Measurements from ENCODE around the gene IRX6. TPM values are rescaled to one million over a fixed set of nuclear protein-coding genes. Genes with fewer than 3 reads are reported as not detected.
A peak's percentile ranks its signal among the peaks of the same experiment; 100 is the strongest.

IRX6 gene
- not detected for total RNA-seq

- no peak within 1 kb of the TSS for H3K27ac ChIP-seq
- peaks cover 0 to 16% of the 10 kb centered on the region in 2 donors for H3K4me1 ChIP-seq (ENCODE audit: control insufficient read depth in 1 of 2, low read depth in 2 of 2)
- H3K9me3 ChIP-seq, result no peaks in the 10 kb centered on the region
- ATAC-seq (ENCODE audit: insufficient number of reproducible peaks, low FRiP score, low read depth) (no peak), DNase-seq (ENCODE audit: low spot score) (no peak)
- no peaks in the 10 kb centered on the region for H3K36me3 ChIP-seq
- no peak for TF ChIP-seq CTCF (IDR thresholded peaks at IDR 0.05)
- H3K4me3 ChIP-seq, result peak within 1 kb of the TSS; percentile 25
- H3K27me3 ChIP-seq (replicated peaks; ENCODE audit: insufficient read depth), result no peaks in the 10 kb centered on the region
Observed at GRCh38 chr16:55323637-55324271, at the start of gene IRX6. IRX6 (plus strand) TSS chr16:55324203; CDS start chr16:55325092, 889 bp downstream.

GRCh38 chr16:55274391-55274790, 49.6 kb upstream of the IRX6 start:
- Histone ChIP-seq H3K4me1 (ENCODE audit: control insufficient read depth in 1 of 2, low read depth in 2 of 2) (no peaks in the 10 kb centered on the region), H3K9me3 (no peaks in the 10 kb centered on the region), H3K36me3 (no peaks in the 10 kb centered on the region), H3K27ac (no peak overlapping the region), H3K27me3 (replicated peaks; ENCODE audit: insufficient read depth) (no peaks in the 10 kb centered on the region), H3K4me3 (no peak overlapping the region)
- no peak for TF ChIP-seq CTCF (IDR thresholded peaks at IDR 0.05)
- no peak for ATAC-seq (ENCODE audit: insufficient number of reproducible peaks, low FRiP score, low read depth)
- no peak for DNase-seq (ENCODE audit: low spot score)

GRCh38 chr16:55275167-55275566, 48.8 kb upstream of the IRX6 start:
- no peaks in the 10 kb centered on the region for H3K27me3 ChIP-seq (replicated peaks; ENCODE audit: insufficient read depth)
- H3K27ac ChIP-seq, result no peak overlapping the region
- no peaks in the 10 kb centered on the region for H3K4me1 ChIP-seq (ENCODE audit: control insufficient read depth in 1 of 2, low read depth in 2 of 2)
- no peak overlapping the region for H3K4me3 ChIP-seq
- no peaks in the 10 kb centered on the region for H3K36me3 ChIP-seq
- no peaks in the 10 kb centered on the region for H3K9me3 ChIP-seq
- ATAC-seq (ENCODE audit: insufficient number of reproducible peaks, low FRiP score, low read depth), result no peak
- TF ChIP-seq CTCF (IDR thresholded peaks at IDR 0.05), result no peak
- no peak for DNase-seq (ENCODE audit: low spot score)

GRCh38 chr16:55275869-55276268, 48.1 kb upstream of the IRX6 start:
- no peak overlapping the region for H3K27ac ChIP-seq
- ATAC-seq (ENCODE audit: insufficient number of reproducible peaks, low FRiP score, low read depth), result no peak
- TF ChIP-seq CTCF (IDR thresholded peaks at IDR 0.05), result no peak
- H3K27me3 ChIP-seq (replicated peaks; ENCODE audit: insufficient read depth), result no peaks in the 10 kb centered on the region
- no peaks in the 10 kb centered on the region for H3K9me3 ChIP-seq
- no peak overlapping the region for H3K4me3 ChIP-seq
- no peaks in the 10 kb centered on the region for H3K4me1 ChIP-seq (ENCODE audit: control insufficient read depth in 1 of 2, low read depth in 2 of 2)
- DNase-seq (ENCODE audit: low spot score), result no peak
- no peaks in the 10 kb centered on the region for H3K36me3 ChIP-seq

- no peak for ATAC-seq (ENCODE audit: insufficient number of reproducible peaks, low FRiP score, low read depth)
- TF ChIP-seq CTCF (IDR thresholded peaks at IDR 0.05), result no peak
- H3K27me3 ChIP-seq (replicated peaks; ENCODE audit: insufficient read depth), result no peaks in the 10 kb centered on the region
Observed at GRCh38 chr16:55277536-55277935, 46.5 kb upstream of the IRX6 start.

More at GRCh38 chr16:55277536-55277935, 46.5 kb upstream of the IRX6 start:
- H3K9me3 ChIP-seq, result no peaks in the 10 kb centered on the region
- no peak overlapping the region for H3K27ac ChIP-seq
- H3K36me3 ChIP-seq, result no peaks in the 10 kb centered on the region
- no peak for DNase-seq (ENCODE audit: low spot score)
- no peak overlapping the region for H3K4me3 ChIP-seq
- no peaks in the 10 kb centered on the region for H3K4me1 ChIP-seq (ENCODE audit: control insufficient read depth in 1 of 2, low read depth in 2 of 2)
